Smooth muscle cell of trachea (primary cell): Measurements from ENCODE around the gene CLPTM1. TPM values are rescaled to one million over a fixed set of nuclear protein-coding genes. Genes with fewer than 3 reads are reported as not detected.

Source experiments
- total RNA-seq: library from RNA; depleted of rRNA; stranded (reverse); fragments of >200 nt; gene quantifications from 2 replicates; pipeline ENCODE4 v1.2.1, GENCODE V29; 2014

The CLPTM1 gene
- 42.9 and 94.9 TPM in 2 replicates for total RNA-seq

GRCh38 chr19:44954649-44955504 is at the start of gene CLPTM1:
Gene CLPTM1, plus strand, starts transcription at chr19:44955380. Its CDS starts 16 bp downstream, at chr19:44955396.

GRCh38 chr19:44905437-44906160 is 49.6 kb upstream of the CLPTM1 start, which contains the start of gene APOE:
Gene APOE, plus strand, starts transcription at chr19:44905796. Its CDS starts 829 bp downstream, at chr19:44906625.

GRCh38 chr19:44914433-44915206 is 40.6 kb upstream of the CLPTM1 start, which contains the start of gene APOC1:
Gene APOC1, plus strand, starts transcription at chr19:44914608. Its CDS starts 284 bp downstream, at chr19:44914892.

GRCh38 chr19:44942067-44942571 is 13.1 kb upstream of the CLPTM1 start, which contains the start of gene APOC4:
Gene APOC4, plus strand, starts transcription at chr19:44942237. Its CDS starts 41 bp downstream, at chr19:44942278.

GRCh38 chr19:45001087-45001739 is 46.0 kb downstream of the CLPTM1 start, which contains the start of gene RELB:
Gene RELB, plus strand, starts transcription at chr19:45001464. Its CDS starts 116 bp downstream, at chr19:45001580.

GRCh38 chr19:45038931-45039893 is 84.0 kb downstream of the CLPTM1 start, which contains the start of gene CLASRP:
Gene CLASRP, plus strand, starts transcription at chr19:45039045. Its CDS starts 1,168 bp downstream, at chr19:45040213.

Other genes starting within 250 kb of the CLPTM1 start
- gene BCL3, start 206.7 kb upstream of the CLPTM1 start, total RNA-seq: 7.3 and 13.2 TPM in 2 replicates
- gene CBLC, start 177.5 kb upstream of the CLPTM1 start, total RNA-seq: not detected in 2 replicates
- 9.3 and 31.3 TPM in 2 replicates for gene BCAM, start 146.3 kb upstream of the CLPTM1 start, total RNA-seq
- 45.2 and 61.5 TPM in 2 replicates for gene NECTIN2, start 109.1 kb upstream of the CLPTM1 start, total RNA-seq
- gene TOMM40, start 64.1 kb upstream of the CLPTM1 start, total RNA-seq: 31.3 and 36.4 TPM in 2 replicates
- 4.1 and 58.4 TPM in 2 replicates for gene APOE, start 49.6 kb upstream of the CLPTM1 start, total RNA-seq
- gene APOC1, start 40.8 kb upstream of the CLPTM1 start, total RNA-seq: 0.58 and 0.99 TPM in 2 replicates
- gene APOC4, start 13.1 kb upstream of the CLPTM1 start, total RNA-seq: not detected in 2 replicates
- not detected in 2 replicates for gene APOC2, start 9.3 kb upstream of the CLPTM1 start, total RNA-seq
- 4.1 and 19.0 TPM in 2 replicates for gene RELB, start 46.1 kb downstream of the CLPTM1 start, total RNA-seq
- 11.4 and 25.5 TPM in 2 replicates for gene CLASRP, start 83.7 kb downstream of the CLPTM1 start, total RNA-seq
- 0.17 and 0.29 TPM in 2 replicates for gene ZNF296, start 121.1 kb downstream of the CLPTM1 start, total RNA-seq
- gene GEMIN7, start 123.9 kb downstream of the CLPTM1 start, total RNA-seq: 21.1 and 22.2 TPM in 2 replicates
- 39.7 and 66.0 TPM in 2 replicates for gene PPP1R37, start 137.8 kb downstream of the CLPTM1 start, total RNA-seq
- under 0.01 and 0.66 TPM in 2 replicates for gene NKPD1, start 205.6 kb downstream of the CLPTM1 start, total RNA-seq
- gene TRAPPC6A, start 222.9 kb downstream of the CLPTM1 start, total RNA-seq: 6.1 and 8.3 TPM in 2 replicates
- gene BLOC1S3, start 223.4 kb downstream of the CLPTM1 start, total RNA-seq: 8.9 and 13.1 TPM in 2 replicates